Stimulated activated naive CD4-positive, alpha-beta T cell (primary cell): Measurements from ENCODE around the gene ANKRD34A.

Experiments used
- DNase-seq, 6 experiments: peaks; one replicate each; lab custom pipeline; 2025; lab: John Stamatoyannopoulos, UW

ANKRD34A gene

GRCh38 chr1:145964328-145965118 lies at the start of gene ANKRD34A, which contains the start of gene POLR3GL:
Gene ANKRD34A, minus strand, starts transcription at chr1:145964575. Its CDS starts 2,816 bp downstream, at chr1:145961759.
Gene POLR3GL, plus strand, starts transcription at chr1:145964690. Its CDS starts 10,176 bp downstream, at chr1:145974866.
- DNase-seq = peak; percentile 82 to 92 (median 86)

GRCh38 chr1:146013559-146013922 lies 49.2 kb upstream of the ANKRD34A start:
- no peak for DNase-seq

GRCh38 chr1:146012703-146013558 lies 48.6 kb upstream of the ANKRD34A start:
- peak; percentile 18 to 74 (median 48) for DNase-seq

GRCh38 chr1:146010126-146010738 lies 45.9 kb upstream of the ANKRD34A start:
- no peak for DNase-seq

GRCh38 chr1:146007489-146008133 lies 43.2 kb upstream of the ANKRD34A start:
- DNase-seq = no peak

- DNase-seq = no peak
These were observed 37.3 kb upstream of the ANKRD34A start for GRCh38 chr1:146001709-146002108.

- peak in 5 of 6 experiments; percentile 27 to 69 (median 50) for DNase-seq
These were observed 35.1 kb upstream of the ANKRD34A start for GRCh38 chr1:145999321-146000024.

GRCh38 chr1:145997718-145998023 lies 33.3 kb upstream of the ANKRD34A start:
- DNase-seq = no peak

- DNase-seq = peak; percentile 56 to 88 (median 74)
These were observed 32.8 kb upstream of the ANKRD34A start for GRCh38 chr1:145997016-145997717.

- peak; percentile 75 to 96 (median 91) for DNase-seq
These were observed 32.1 kb upstream of the ANKRD34A start, which contains the start of gene TXNIP for GRCh38 chr1:145996433-145997015. Gene TXNIP, minus strand, starts transcription at chr1:145996579. Its CDS starts 313 bp downstream, at chr1:145996266.

- no peak for DNase-seq
These were observed 31.6 kb upstream of the ANKRD34A start for GRCh38 chr1:145995964-145996432.

GRCh38 chr1:145995148-145995881 lies 30.9 kb upstream of the ANKRD34A start:
- no peak for DNase-seq

- peak in 2 of 6 experiments; percentile 12 to 26 for DNase-seq
These were observed 30.2 kb upstream of the ANKRD34A start for GRCh38 chr1:145994391-145995120.

- no peak for DNase-seq
These were observed 29.4 kb upstream of the ANKRD34A start for GRCh38 chr1:145993618-145994390.

GRCh38 chr1:145992958-145993617 lies 28.7 kb upstream of the ANKRD34A start:
- DNase-seq = no peak

- DNase-seq = peak in 1 of 6 experiments; percentile 21
These were observed 28.1 kb upstream of the ANKRD34A start for GRCh38 chr1:145992502-145992936.
